BJ (cell line): ENCODE results near the gene HBM. TPM values are rescaled to one million over a fixed set of nuclear protein-coding genes. Genes with fewer than 3 reads are reported as not detected.
A peak's percentile ranks its signal among the peaks of the same experiment; 100 is the strongest.

Experiments used
- CTCF ChIA-PET: fragments of 350-600 bp; formaldehyde crosslinking; extraction: SDS; loops from one replicate; lab custom pipeline; 2021; ENCODE audit warnings: antibody characterized with exemption, inconsistent platforms; lab: Yijun Ruan, JAX
- POLR2A ChIA-PET: fragments of 300-600 bp; sonication (Branson Sonifier 250); formaldehyde crosslinking; extraction: SDS; loops from one replicate; lab custom pipeline; 2021; ENCODE audit warnings: antibody characterized with exemption; lab: Charles Lee
- DNase-seq: peaks from one replicate; pipeline ENCODE4 v3.0.0-alpha.2; 2011; ENCODE audit warnings: low read depth
- H3K27me3 ChIP-seq: 2 replicates; pipeline ENCODE4 v1.6.0; 2011; ENCODE audit warnings: low read length; ENCODE audit not compliant: control insufficient read depth, insufficient read depth
- H3K36me3 ChIP-seq: 2 replicates; pipeline ENCODE4 v1.5.1; 2011; ENCODE audit warnings: low read length; ENCODE audit not compliant: control insufficient read depth, insufficient read depth
- H3K4me3 ChIP-seq: 2 replicates; pipeline ENCODE4 v1.5.1; 2011; ENCODE audit warnings: low read depth, mild to moderate bottlenecking, control low read depth, low read length
- CTCF ChIP-seq: IDR thresholded peaks from 2 replicates; pipeline ENCODE4 v1.5.1; 2011; ENCODE audit warnings: low read depth, mild to moderate bottlenecking, control low read depth, inconsistent platforms, low read length, moderate library complexity; ENCODE audit not compliant: insufficient read depth
- polyA plus RNA-seq: library from polyadenylated mRNA; depleted of rRNA; stranded (reverse); fragments of >200 nt; gene quantifications from 2 replicates; pipeline ENCODE4 v1.2.3, GENCODE V29; 2011

The HBM gene
- polyA plus RNA-seq, 1 experiment = not detected

GRCh38 chr16:178668-179015 is 12.9 kb downstream of the HBM start:
- CTCF ChIA-PET = interaction anchor here (1.7 kb wide), 1 partner anchor 61 kb away, joined by 6 read pairs; no protein-coding TSS in a partner anchor
- H3K27me3 ChIP-seq = peaks cover 18% of the 10 kb centered on the region
- no peak for TF ChIP-seq CTCF
- DNase-seq = no peak
- H3K36me3 ChIP-seq = no peaks in the 10 kb centered on the region
- no peak overlapping the region for H3K4me3 ChIP-seq
- POLR2A ChIA-PET = no interaction called here

GRCh38 chr16:179211-180092 is 13.7 kb downstream of the HBM start:
- ChIA-PET CTCF (interaction anchor here (1.0 to 2.3 kb wide), 11 partner anchors 9 to 183 kb away, joined by 3 to 18 read pairs (median 4); no protein-coding TSS in a partner anchor), POLR2A (no interaction called here)
- Histone ChIP-seq H3K4me3 (no peak overlapping the region), H3K27me3 (peaks cover 18% of the 10 kb centered on the region), H3K36me3 (no peaks in the 10 kb centered on the region; the same call in 1 of the 2 replicates)
- DNase-seq = no peak
- no peak for TF ChIP-seq CTCF

- ChIA-PET CTCF (interaction anchor here (0.6 to 2.3 kb wide), 19 partner anchors 9 to 183 kb away, joined by 3 to 18 read pairs (median 4); no protein-coding TSS in a partner anchor), POLR2A (interaction anchor here (0.5 kb wide), 1 partner anchor 65 kb away, joined by 11 read pairs; no protein-coding TSS in a partner anchor)
- peaks cover 15% of the 10 kb centered on the region for H3K27me3 ChIP-seq
- no peaks in the 10 kb centered on the region; the same call in 1 of the 2 replicates for H3K36me3 ChIP-seq
- no peak for DNase-seq
- peak within 1 kb of the TSS; percentile 29 for H3K4me3 ChIP-seq
- 0 out of 2 replicates have a peak, but pooled peaks have one; percentile 1 for TF ChIP-seq CTCF
Observed at GRCh38 chr16:180101-180675, 14.4 kb downstream of the HBM start, which contains the start of gene HBQ1. HBQ1 (plus strand) TSS chr16:180459; CDS start chr16:180487, 28 bp downstream.

- H3K4me3 ChIP-seq = peak overlapping the region; percentile 29
- H3K27me3 ChIP-seq = peaks cover 10% of the 10 kb centered on the region
- no peaks in the 10 kb centered on the region; the same call in 1 of the 2 replicates for H3K36me3 ChIP-seq
- POLR2A ChIA-PET = interaction anchor here (0.5 kb wide), 1 partner anchor 65 kb away, joined by 11 read pairs; no protein-coding TSS in a partner anchor
- DNase-seq = no peak
- CTCF ChIA-PET = interaction anchor here (0.6 to 2.3 kb wide), 34 partner anchors 9 to 182 kb away, joined by 3 to 18 read pairs (median 4); partner anchors contain the start of gene LUC7L
- peak; percentile 34 for TF ChIP-seq CTCF
Observed at GRCh38 chr16:180681-181564, 15.1 kb downstream of the HBM start.
